Esophagus muscularis mucosa (tissue), 4 donors: ENCODE results near the gene HOXD8. TPM values are rescaled to one million over a fixed set of nuclear protein-coding genes. Genes with fewer than 3 reads are reported as not detected.

Source experiments
- DNase-seq: peaks from one replicate; pipeline ENCODE4 v3.0.0-alpha.2; 2017; ENCODE audit errors: extremely low spot score
- H3K27ac ChIP-seq, 4 donors: fragments of 200-600 bp; sonication (generic); replicated peaks in 1 of 4; 1 replicate in 3 of 4; 2 replicates in 1 of 4; pipeline ENCODE4 v1.5.1; 2016 to 2019; ENCODE audit warnings: mild to moderate bottlenecking in 1 of 4
- H3K27me3 ChIP-seq, 4 donors: fragments of 200-600 bp; sonication (generic); one replicate each; pipeline versions ENCODE4 v1.5.1 to v1.6.0; 2016 to 2019
- H3K36me3 ChIP-seq, 4 donors: fragments of 200-600 bp; sonication (generic); one replicate each; pipeline ENCODE4 v1.5.1; 2016 to 2019
- H3K4me1 ChIP-seq, 4 donors: fragments of 200-600 bp; sonication (generic); one replicate each; pipeline ENCODE4 v1.5.1; 2016 to 2019
- H3K4me3 ChIP-seq, 4 donors: fragments of 200-600 bp; sonication (generic); 1 replicate in 2 of 4; 2 replicates in 2 of 4; pipeline ENCODE4 v1.5.1; 2016 to 2019; ENCODE audit warnings: mild to moderate bottlenecking in 4 of 4, moderate library complexity in 1 of 4
- H3K9me3 ChIP-seq, 4 donors: fragments of 200-600 bp; sonication (generic); 1 replicate in 3 of 4; 2 replicates in 1 of 4; pipeline ENCODE4 v1.5.1; 2016 to 2019
- EP300 ChIP-seq: sonication (generic); formaldehyde crosslinking; IDR thresholded peaks from one replicate; pipeline ENCODE4 v1.6.1; 2017; ENCODE audit warnings: antibody characterized with exemption
- POLR2A ChIP-seq: fragments of 450-650 bp; IDR thresholded peaks from one replicate; pipeline ENCODE4 v1.6.1; 2017; ENCODE audit warnings: antibody characterized with exemption, moderate library complexity, mild to moderate bottlenecking, low read depth
- POLR2AphosphoS5 ChIP-seq, 2 donors: sonication (generic); formaldehyde crosslinking; IDR thresholded peaks; one replicate each; pipeline ENCODE4 v1.6.1; 2017; ENCODE audit warnings: antibody characterized with exemption in 2 of 2
- WGBS: methylation state at CpG from one replicate; pipeline ENCODE4 v1.1.5; 2018; 5-methylcytosine and 5-hydroxymethylcytosine counted together
- intact Hi-C: fragments of 100-400 bp; cut with DNase I; formaldehyde crosslinking; loops from one replicate; pipeline ENCODE4 v1.15.1; 2023
- total RNA-seq, 4 donors: library from RNA; depleted of rRNA; stranded (reverse); fragments of >200 nt; gene quantifications; one replicate each; pipeline versions ENCODE4 v1.1.0 to v1.2.1, GENCODE V29; 2016
- TF ChIP-seq, protein P1 (sequence below), 3 experiments: fragments of 200-600 bp in 2 of 3; fragments of 450-650 bp in 1 of 3; sonication (generic) in 2 of 3; IDR thresholded peaks; one replicate each; pipeline ENCODE4 v1.5.1; 2017 to 2019; ENCODE audit warnings: antibody characterized with exemption in 3 of 3, mild to moderate bottlenecking in 2 of 3, moderate library complexity in 1 of 3

Gene HOXD8
- total RNA-seq, 4 donors from 2014 or later, result 3.7 to 4.8 (median 4.3) TPM

GRCh38 chr2:176094349-176094748, 35.2 kb upstream of the HOXD8 start:
- Histone ChIP-seq H3K27me3 (peaks cover 3 to 100% (median 91%) of the 10 kb centered on the region in 4 donors), H3K4me3 (no peak overlapping the region), H3K4me1 (peaks cover 16 to 52% (median 47%) of the 10 kb centered on the region in 4 donors), H3K36me3 (no peaks in the 10 kb centered on the region), H3K27ac (no peak overlapping the region), H3K9me3 (no peaks in the 10 kb centered on the region)
- no peak for TF ChIP-seq POLR2AphosphoS5 (IDR thresholded peaks at IDR 0.05)
- no peak for TF ChIP-seq EP300
- TF ChIP-seq, protein P1, sequence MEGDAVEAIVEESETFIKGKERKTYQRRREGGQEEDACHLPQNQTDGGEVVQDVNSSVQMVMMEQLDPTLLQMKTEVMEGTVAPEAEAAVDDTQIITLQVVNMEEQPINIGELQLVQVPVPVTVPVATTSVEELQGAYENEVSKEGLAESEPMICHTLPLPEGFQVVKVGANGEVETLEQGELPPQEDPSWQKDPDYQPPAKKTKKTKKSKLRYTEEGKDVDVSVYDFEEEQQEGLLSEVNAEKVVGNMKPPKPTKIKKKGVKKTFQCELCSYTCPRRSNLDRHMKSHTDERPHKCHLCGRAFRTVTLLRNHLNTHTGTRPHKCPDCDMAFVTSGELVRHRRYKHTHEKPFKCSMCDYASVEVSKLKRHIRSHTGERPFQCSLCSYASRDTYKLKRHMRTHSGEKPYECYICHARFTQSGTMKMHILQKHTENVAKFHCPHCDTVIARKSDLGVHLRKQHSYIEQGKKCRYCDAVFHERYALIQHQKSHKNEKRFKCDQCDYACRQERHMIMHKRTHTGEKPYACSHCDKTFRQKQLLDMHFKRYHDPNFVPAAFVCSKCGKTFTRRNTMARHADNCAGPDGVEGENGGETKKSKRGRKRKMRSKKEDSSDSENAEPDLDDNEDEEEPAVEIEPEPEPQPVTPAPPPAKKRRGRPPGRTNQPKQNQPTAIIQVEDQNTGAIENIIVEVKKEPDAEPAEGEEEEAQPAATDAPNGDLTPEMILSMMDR (IDR thresholded peaks at IDR 0.05), result no peak
- TF ChIP-seq POLR2A, result no peak
- WGBS, result 6% methylated on average over 12 of the region's 12 CpGs
- intact Hi-C loops, result no loop called here
- no peak for DNase-seq

DNA sequence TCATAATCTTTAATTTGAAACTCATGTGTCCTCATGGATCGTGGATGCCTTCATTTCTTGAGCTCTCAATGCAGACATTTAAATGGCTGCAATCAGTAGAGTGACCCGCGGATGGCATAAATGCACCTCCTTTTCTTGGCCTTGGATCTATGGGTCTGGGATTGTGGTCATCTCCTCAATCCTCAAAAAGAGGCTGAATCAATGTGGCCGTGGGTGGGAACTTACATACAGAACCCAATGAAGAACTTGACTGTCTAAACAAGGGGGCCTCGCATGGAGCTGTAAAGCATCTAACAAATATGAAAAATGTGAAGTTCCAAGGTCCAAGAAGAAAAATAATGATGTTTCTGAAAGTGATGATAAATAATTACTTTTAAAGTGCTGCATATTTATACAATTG, 34.1 kb upstream of the HOXD8 start:
- peaks cover 16 to 63% (median 58%) of the 10 kb centered on the region in 4 donors for H3K4me1 ChIP-seq
- intact Hi-C loops, result no loop called here
- TF ChIP-seq POLR2A (no peak), EP300 (no peak), POLR2AphosphoS5 (IDR thresholded peaks at IDR 0.05) (no peak)
- TF ChIP-seq, protein P1 (IDR thresholded peaks at IDR 0.05), result no peak
- no peak overlapping the region for H3K27ac ChIP-seq
- no peaks in the 10 kb centered on the region for H3K36me3 ChIP-seq
- WGBS, result 11% methylated on average over 5 of the region's 5 CpGs
- no peak overlapping the region for H3K4me3 ChIP-seq
- no peaks in the 10 kb centered on the region for H3K9me3 ChIP-seq
- H3K27me3 ChIP-seq, result peaks cover 3 to 100% (median 94%) of the 10 kb centered on the region in 4 donors
- DNase-seq, result no peak

- TF ChIP-seq, protein P1 (IDR thresholded peaks at IDR 0.05), result no peak
- peak in 1 of 2 donors; percentile 45 for TF ChIP-seq POLR2AphosphoS5 (IDR thresholded peaks at IDR 0.05)
- intact Hi-C loops, result loop anchor here (2.0 kb wide), 1 partner anchor 406 kb away; no protein-coding TSS in a partner anchor
- DNase-seq, result no peak
- Histone ChIP-seq H3K36me3 (no peaks in the 10 kb centered on the region), H3K27ac (no peak overlapping the region), H3K9me3 (no peaks in the 10 kb centered on the region), H3K4me3 (peak overlapping the region; percentile 36 to 57 (median 46)), H3K4me1 (peaks cover 16 to 66% (median 59%) of the 10 kb centered on the region in 4 donors), H3K27me3 (peaks cover 3 to 100% (median 98%) of the 10 kb centered on the region in 4 donors)
- 8% methylated on average over 16 of the region's 16 CpGs for WGBS
Observed at GRCh38 chr2:176096243-176096985, 33.1 kb upstream of the HOXD8 start.

DNA sequence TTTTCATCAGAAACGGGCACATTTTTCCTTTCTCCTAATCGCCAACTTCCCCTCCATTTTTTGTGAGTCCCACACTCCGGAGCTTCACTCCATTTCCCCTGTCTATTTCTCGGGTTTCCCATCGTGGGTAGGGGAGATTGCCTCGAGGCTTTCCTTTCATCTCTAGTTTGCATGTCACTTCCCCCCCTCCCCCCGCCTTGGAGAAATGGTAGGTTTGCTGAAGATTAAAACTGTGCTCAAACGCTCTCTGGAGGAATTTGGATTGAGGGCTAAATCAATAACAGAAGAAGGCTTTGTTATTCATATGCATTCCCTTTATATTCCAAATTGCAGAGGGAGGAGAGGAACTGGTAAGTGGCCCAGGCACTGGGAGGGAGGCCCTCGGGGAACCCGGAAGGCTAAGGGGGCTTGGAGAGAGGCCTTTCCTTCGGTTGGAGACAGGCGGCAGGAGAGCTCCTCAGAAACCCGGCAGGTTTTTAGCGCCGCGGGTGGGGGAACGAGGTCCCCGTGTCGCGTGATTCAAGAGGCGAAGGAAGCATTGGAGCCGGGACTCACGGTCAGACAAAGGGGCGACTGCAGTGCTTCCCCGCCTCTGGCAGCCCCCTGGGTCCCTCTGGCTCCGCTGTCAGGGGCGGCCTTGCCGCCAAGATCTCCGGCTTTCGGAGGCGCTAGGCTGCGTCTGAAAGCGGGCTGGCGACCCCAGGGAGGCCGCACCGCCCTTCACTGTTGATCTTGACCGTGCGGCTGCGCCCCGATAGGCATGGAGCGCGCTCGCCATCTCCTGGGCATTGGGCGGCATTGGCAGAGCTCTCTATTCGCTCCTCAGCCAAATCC, 32.3 kb upstream of the HOXD8 start:
- Histone ChIP-seq H3K27ac (no peak overlapping the region), H3K27me3 (peaks cover 3 to 100% (median 98%) of the 10 kb centered on the region in 4 donors), H3K4me1 (peaks cover 16 to 60% (median 54%) of the 10 kb centered on the region in 4 donors), H3K9me3 (no peaks in the 10 kb centered on the region), H3K4me3 (peak overlapping the region; percentile 36 to 57 (median 46)), H3K36me3 (no peaks in the 10 kb centered on the region)
- 5% methylated on average over 19 of the region's 45 CpGs for WGBS
- no peak for TF ChIP-seq EP300
- TF ChIP-seq, protein P1 (IDR thresholded peaks at IDR 0.05), result peak; percentile 63 to 89 (median 67)
- TF ChIP-seq POLR2A, result no peak
- TF ChIP-seq POLR2AphosphoS5 (IDR thresholded peaks at IDR 0.05), result peak in 1 of 2 donors; percentile 51
- no peak for DNase-seq
- intact Hi-C loops, result loop anchor here (2.0 kb wide), 1 partner anchor 406 kb away; no protein-coding TSS in a partner anchor
